Suprapubic skin (tissue), 4 donors: Measurements from ENCODE around the gene SPRR5. TPM values are rescaled to one million over a fixed set of nuclear protein-coding genes. Genes with fewer than 3 reads are reported as not detected.

Experiments
- DNase-seq, 2 donors: peaks; one replicate each; pipeline ENCODE4 v3.0.0-alpha.2; 2019; ENCODE audit warnings: low spot score in 2 of 2
- H3K27ac ChIP-seq: fragments of 200-600 bp; sonication (generic); one replicate; pipeline ENCODE4 v1.5.1; 2019
- H3K27me3 ChIP-seq: fragments of 200-600 bp; sonication (generic); one replicate; pipeline ENCODE4 v1.5.1; 2019
- H3K36me3 ChIP-seq: fragments of 200-600 bp; sonication (generic); one replicate; pipeline ENCODE4 v1.5.1; 2019
- H3K4me1 ChIP-seq: fragments of 200-600 bp; sonication (generic); one replicate; pipeline ENCODE4 v1.5.1; 2019
- H3K4me3 ChIP-seq: fragments of 200-600 bp; sonication (generic); one replicate; pipeline ENCODE4 v1.5.1; 2019; ENCODE audit warnings: mild to moderate bottlenecking
- H3K9me3 ChIP-seq: fragments of 200-600 bp; sonication (generic); one replicate; pipeline ENCODE4 v1.5.1; 2019
- EP300 ChIP-seq: sonication (generic); formaldehyde crosslinking; IDR thresholded peaks from one replicate; pipeline ENCODE4 v1.6.1; 2017; ENCODE audit warnings: antibody characterized with exemption
- POLR2A ChIP-seq, 2 donors: fragments of 450-650 bp; IDR thresholded peaks; one replicate each; pipeline ENCODE4 v1.6.1; 2017; ENCODE audit warnings: antibody characterized with exemption in 2 of 2, mild to moderate bottlenecking in 2 of 2, moderate library complexity in 2 of 2
- POLR2AphosphoS5 ChIP-seq, 3 donors: sonication (generic); formaldehyde crosslinking; IDR thresholded peaks; one replicate each; pipeline ENCODE4 v1.6.1; 2017; ENCODE audit warnings: antibody characterized with exemption in 3 of 3
- WGBS: methylation state at CpG from one replicate; pipeline ENCODE4 v1.1.5; 2018; 5-methylcytosine and 5-hydroxymethylcytosine counted together
- total RNA-seq, 4 donors: library from RNA; depleted of rRNA; stranded (reverse); fragments of >200 nt; gene quantifications; one replicate each; pipeline ENCODE4 v1.1.0, GENCODE V29; 2016
- TF ChIP-seq, protein P1 (sequence below), 2 donors: fragments of 200-600 bp in 1 of 2; fragments of 450-650 bp in 1 of 2; sonication (generic) in 1 of 2; IDR thresholded peaks; one replicate each; pipeline ENCODE4 v1.5.1; 2016 to 2019; ENCODE audit warnings: antibody characterized with exemption in 2 of 2, mild to moderate bottlenecking in 1 of 2, moderate library complexity in 1 of 2

SPRR5 gene
- total RNA-seq, 4 donors from 2014 or later = 10.7 to 42.8 (median 18.2) TPM

DNA sequence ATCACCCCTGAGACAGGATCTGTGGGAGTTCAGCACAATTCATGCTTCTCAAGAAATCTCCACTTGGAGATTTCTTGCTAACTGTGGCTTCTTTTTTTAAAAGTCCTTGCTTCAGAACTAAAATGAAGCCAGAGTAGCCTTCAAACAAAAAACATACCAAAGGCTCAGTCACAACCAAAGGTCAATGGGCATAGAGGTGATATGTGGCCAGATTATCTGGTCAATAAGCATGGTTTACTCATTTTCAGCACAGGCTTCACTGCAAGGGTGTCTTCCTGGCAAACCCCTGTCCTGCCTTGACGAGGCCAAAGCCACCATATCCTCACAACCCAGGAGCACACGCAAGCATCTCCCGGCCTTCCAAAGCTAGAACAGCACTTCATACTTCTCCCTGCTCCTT, 12.3 kb downstream of the SPRR5 start:
- no peaks in the 10 kb centered on the region for H3K36me3 ChIP-seq
- no peak overlapping the region for H3K4me3 ChIP-seq
- H3K27ac ChIP-seq = no peak overlapping the region
- H3K27me3 ChIP-seq = no peaks in the 10 kb centered on the region
- 90% methylated on average over 3 of the region's 3 CpGs for WGBS
- TF ChIP-seq EP300 (no peak), POLR2AphosphoS5 (IDR thresholded peaks at IDR 0.05) (no peak), POLR2A (IDR thresholded peaks at IDR 0.05) (no peak)
- TF ChIP-seq, protein P1, sequence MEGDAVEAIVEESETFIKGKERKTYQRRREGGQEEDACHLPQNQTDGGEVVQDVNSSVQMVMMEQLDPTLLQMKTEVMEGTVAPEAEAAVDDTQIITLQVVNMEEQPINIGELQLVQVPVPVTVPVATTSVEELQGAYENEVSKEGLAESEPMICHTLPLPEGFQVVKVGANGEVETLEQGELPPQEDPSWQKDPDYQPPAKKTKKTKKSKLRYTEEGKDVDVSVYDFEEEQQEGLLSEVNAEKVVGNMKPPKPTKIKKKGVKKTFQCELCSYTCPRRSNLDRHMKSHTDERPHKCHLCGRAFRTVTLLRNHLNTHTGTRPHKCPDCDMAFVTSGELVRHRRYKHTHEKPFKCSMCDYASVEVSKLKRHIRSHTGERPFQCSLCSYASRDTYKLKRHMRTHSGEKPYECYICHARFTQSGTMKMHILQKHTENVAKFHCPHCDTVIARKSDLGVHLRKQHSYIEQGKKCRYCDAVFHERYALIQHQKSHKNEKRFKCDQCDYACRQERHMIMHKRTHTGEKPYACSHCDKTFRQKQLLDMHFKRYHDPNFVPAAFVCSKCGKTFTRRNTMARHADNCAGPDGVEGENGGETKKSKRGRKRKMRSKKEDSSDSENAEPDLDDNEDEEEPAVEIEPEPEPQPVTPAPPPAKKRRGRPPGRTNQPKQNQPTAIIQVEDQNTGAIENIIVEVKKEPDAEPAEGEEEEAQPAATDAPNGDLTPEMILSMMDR (IDR thresholded peaks at IDR 0.05) = no peak
- DNase-seq = no peak
- H3K9me3 ChIP-seq = no peaks in the 10 kb centered on the region
- no peaks in the 10 kb centered on the region for H3K4me1 ChIP-seq

DNA sequence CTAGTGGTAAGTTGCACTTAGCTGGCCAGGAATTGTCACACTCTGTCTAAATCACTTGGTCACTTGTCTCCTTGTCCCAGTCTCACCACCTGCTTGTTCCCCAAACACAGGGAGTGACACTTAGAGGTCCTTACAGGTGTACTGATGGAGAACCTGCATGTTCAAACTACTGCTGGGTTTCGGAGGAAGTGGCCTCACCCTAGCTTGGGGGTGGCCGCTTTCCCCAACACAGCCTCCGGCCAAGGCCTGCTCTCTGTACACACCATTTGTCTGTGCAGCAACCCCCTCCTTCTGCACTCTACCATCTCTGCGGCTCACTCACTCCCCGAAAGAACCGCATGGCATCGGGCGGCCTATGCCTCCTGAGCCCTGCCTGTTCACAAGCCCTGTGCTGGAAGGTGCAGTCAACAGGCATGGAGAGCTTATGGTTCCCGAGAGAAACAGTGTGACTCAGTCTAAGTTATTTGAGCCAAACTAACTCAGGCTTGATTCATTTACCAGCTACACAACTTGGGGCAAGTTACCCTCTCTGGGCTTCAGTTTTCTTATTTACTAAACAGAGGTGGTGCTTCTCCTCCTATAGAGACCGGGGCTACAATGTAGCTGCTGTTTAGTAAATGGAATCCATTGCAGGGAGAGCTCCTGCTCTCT, 12.9 kb downstream of the SPRR5 start:
- 87% methylated on average over 10 of the region's 10 CpGs for WGBS

DNA sequence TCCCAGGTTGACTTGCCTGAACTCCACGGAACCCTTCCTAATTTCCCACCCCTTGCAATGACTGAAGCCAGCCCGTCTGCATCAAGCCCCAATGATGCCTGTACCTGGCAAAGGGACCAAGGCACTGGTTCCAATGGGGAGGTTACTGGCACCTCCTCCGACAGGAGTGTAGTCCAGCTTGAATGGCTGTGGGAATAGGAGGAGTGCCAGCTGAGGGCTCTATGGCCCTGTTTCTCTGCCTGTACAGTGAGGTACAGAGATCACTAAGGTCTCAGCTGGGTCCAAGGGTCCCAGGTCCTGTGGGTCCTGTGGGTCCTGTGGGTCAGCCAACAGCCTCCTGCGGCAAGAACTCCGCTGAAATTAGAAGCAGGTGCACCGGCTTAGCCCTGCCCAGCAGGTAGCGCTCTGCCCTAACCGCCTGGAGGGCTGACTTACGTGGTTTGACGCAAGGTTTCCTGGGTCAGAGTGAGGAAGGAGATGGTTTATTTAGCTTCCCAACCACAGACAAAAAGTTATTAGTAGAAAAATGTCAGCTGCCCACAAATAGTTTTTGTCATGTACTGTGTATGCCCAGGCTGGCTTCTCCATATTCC, 13.5 kb downstream of the SPRR5 start:
- H3K9me3 ChIP-seq = no peaks in the 10 kb centered on the region
- no peaks in the 10 kb centered on the region for H3K36me3 ChIP-seq
- no peak overlapping the region for H3K4me3 ChIP-seq
- no peak for DNase-seq
- WGBS = 68% methylated on average over 4 of the region's 10 CpGs
- no peaks in the 10 kb centered on the region for H3K4me1 ChIP-seq
- no peaks in the 10 kb centered on the region for H3K27me3 ChIP-seq
- TF ChIP-seq, protein P1 (IDR thresholded peaks at IDR 0.05) = no peak
- no peak for TF ChIP-seq EP300
- TF ChIP-seq POLR2AphosphoS5 (IDR thresholded peaks at IDR 0.05) = no peak
- TF ChIP-seq POLR2A (IDR thresholded peaks at IDR 0.05) = no peak
- no peak overlapping the region for H3K27ac ChIP-seq

More for the DNA sequence above, 12.9 kb downstream of the SPRR5 start:
- H3K4me1 ChIP-seq = no peaks in the 10 kb centered on the region
- no peak overlapping the region for H3K27ac ChIP-seq
- no peaks in the 10 kb centered on the region for H3K9me3 ChIP-seq
- no peak for DNase-seq
- no peak overlapping the region for H3K4me3 ChIP-seq
- H3K36me3 ChIP-seq = no peaks in the 10 kb centered on the region
- TF ChIP-seq POLR2AphosphoS5 (IDR thresholded peaks at IDR 0.05) = no peak
- no peak for TF ChIP-seq EP300
- TF ChIP-seq, protein P1 (IDR thresholded peaks at IDR 0.05) = no peak
- no peak for TF ChIP-seq POLR2A (IDR thresholded peaks at IDR 0.05)
- no peaks in the 10 kb centered on the region for H3K27me3 ChIP-seq

DNA sequence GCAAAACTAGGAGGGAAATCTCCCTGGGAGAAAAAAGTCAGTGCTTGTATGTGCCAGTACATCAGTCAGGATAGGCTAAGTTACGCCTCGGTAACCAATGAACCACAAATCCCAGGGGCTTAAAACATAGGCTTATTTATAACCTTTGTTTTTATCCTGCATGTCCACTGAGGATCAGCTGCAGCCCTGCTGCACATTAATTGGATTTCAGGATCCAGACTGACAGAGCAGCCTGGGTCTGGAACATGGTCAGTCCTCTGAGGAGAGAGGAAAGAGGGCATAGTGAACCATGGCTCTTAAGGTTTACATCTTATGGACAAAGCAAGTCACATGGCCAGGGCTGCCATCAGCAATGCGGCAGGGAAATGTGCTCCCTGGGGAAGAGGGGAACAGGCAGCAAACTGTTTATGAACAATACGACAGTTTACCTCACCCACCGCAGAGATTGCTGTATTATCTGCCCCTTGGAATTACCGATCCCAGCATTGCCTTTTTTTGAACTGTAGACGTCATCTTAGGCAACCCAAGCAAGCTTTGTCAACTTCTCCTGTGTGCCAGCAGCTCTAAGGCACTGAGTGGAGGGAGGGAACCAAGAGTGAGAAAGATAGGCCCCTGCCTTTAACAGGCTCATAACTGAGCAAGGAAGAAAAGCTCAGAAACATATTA, 14.4 kb downstream of the SPRR5 start:
- no peak overlapping the region for H3K4me3 ChIP-seq
- no peaks in the 10 kb centered on the region for H3K4me1 ChIP-seq
- WGBS = 86% methylated on average over 7 of the region's 7 CpGs
- no peaks in the 10 kb centered on the region for H3K9me3 ChIP-seq
- H3K27ac ChIP-seq = no peak overlapping the region
- H3K27me3 ChIP-seq = no peaks in the 10 kb centered on the region
- no peaks in the 10 kb centered on the region for H3K36me3 ChIP-seq
- TF ChIP-seq EP300 (no peak), POLR2AphosphoS5 (IDR thresholded peaks at IDR 0.05) (no peak), POLR2A (IDR thresholded peaks at IDR 0.05) (no peak)
- TF ChIP-seq, protein P1 (IDR thresholded peaks at IDR 0.05) = no peak
- no peak for DNase-seq

DNA sequence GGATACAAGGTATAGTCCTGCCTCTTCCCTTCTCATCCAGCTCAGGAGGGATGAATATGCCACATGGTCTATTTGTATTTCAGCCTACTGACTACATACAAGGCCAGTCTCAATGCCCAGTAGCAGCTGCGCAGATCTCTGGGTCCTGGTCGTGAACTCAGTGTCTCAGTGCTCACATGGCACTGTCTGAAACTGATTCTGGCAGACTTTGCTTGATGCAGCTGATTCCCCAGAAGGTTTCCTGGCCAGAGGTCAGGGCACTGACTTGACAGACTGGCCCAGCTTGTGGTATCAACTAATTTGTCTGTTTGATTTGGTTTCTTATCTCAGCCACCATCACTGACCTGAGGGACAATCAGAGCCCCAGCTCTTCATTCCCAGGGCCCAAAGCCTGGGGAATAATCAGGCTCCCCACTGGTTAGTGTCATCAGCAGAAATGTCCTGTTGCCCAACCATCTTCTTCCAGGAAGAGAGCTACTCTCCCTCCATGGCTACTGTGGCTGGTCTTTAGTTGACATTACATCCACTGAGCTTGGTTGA, 15.9 kb downstream of the SPRR5 start:
- no peak overlapping the region for H3K4me3 ChIP-seq
- no peak overlapping the region for H3K27ac ChIP-seq
- TF ChIP-seq POLR2A (IDR thresholded peaks at IDR 0.05) (no peak), EP300 (no peak), POLR2AphosphoS5 (IDR thresholded peaks at IDR 0.05) (no peak)
- TF ChIP-seq, protein P1 (IDR thresholded peaks at IDR 0.05) = no peak
- no peaks in the 10 kb centered on the region for H3K36me3 ChIP-seq
- 63% methylated on average over 2 of the region's 2 CpGs for WGBS
- H3K9me3 ChIP-seq = no peaks in the 10 kb centered on the region
- H3K4me1 ChIP-seq = peaks cover 5% of the 10 kb centered on the region
- no peak for DNase-seq
- H3K27me3 ChIP-seq = no peaks in the 10 kb centered on the region
